Activated CD4-positive, alpha-beta T cell treated with anti-CD3 and anti-CD28 coated beads, Interleukin-2, amount 10 ng/mL, durations not matched to agents 24 days and 14 days (primary cell): ENCODE data around the gene PGAP3. TPM values are rescaled to one million over a fixed set of nuclear protein-coding genes. Genes with fewer than 3 reads are reported as not detected.
"Not testable (repeated sequence)": the region's sequence is repeated elsewhere in the genome, so short reads cannot be mapped to it uniquely, and the experiment has no call there.

Experiments
- DNase-seq: peaks from one replicate; pipeline ENCODE4 v3.0.0; 2022
- H3K27ac Mint-ChIP-seq: one replicate; pipeline ENCODE4 v1.8.0; 2022; ENCODE audit warnings: mild to moderate bottlenecking, mixed read lengths
- H3K27me3 Mint-ChIP-seq: one replicate; pipeline ENCODE4 v1.8.0; 2022; ENCODE audit warnings: mixed read lengths
- H3K36me3 Mint-ChIP-seq: one replicate; pipeline ENCODE4 v1.8.0; 2022; ENCODE audit warnings: low read depth, mild to moderate bottlenecking, mixed read lengths
- H3K4me1 Mint-ChIP-seq: one replicate; pipeline ENCODE4 v1.8.0; 2021; ENCODE audit warnings: mixed read lengths
- H3K4me3 Mint-ChIP-seq: one replicate; pipeline ENCODE4 v1.8.0; 2022; ENCODE audit warnings: mild to moderate bottlenecking, moderate library complexity, mixed read lengths
- H3K9me3 Mint-ChIP-seq: one replicate; pipeline ENCODE4 v1.8.0; 2021; ENCODE audit warnings: mixed read lengths
- intact Hi-C: fragments of 100-400 bp; cut with micrococcal nuclease; formaldehyde crosslinking; loops from one replicate; pipeline ENCODE4 v1.15.1; 2023
- total RNA-seq: library from RNA; stranded (reverse); gene quantifications from 2 replicates; pipeline ENCODE4 v1.2.3, GENCODE V29; 2022

Gene PGAP3
- total RNA-seq, 1 donor from 2014 or later, result 13.5 TPM

GRCh38 chr17:39706383-39706782 is 18.5 kb upstream of the PGAP3 start:
- DNase-seq, result no peak
- no peak overlapping the region for H3K4me3 Mint-ChIP-seq
- H3K27ac Mint-ChIP-seq, result no peak overlapping the region
- peaks cover 9% of the 10 kb centered on the region for H3K4me1 Mint-ChIP-seq
- H3K27me3 Mint-ChIP-seq, result peaks cover 16% of the 10 kb centered on the region
- intact Hi-C loops, result no loop called here
- H3K36me3 Mint-ChIP-seq, result no peaks in the 10 kb centered on the region
- H3K9me3 Mint-ChIP-seq, result no peaks in the 10 kb centered on the region

GRCh38 chr17:39705786-39706348 is 18.0 kb upstream of the PGAP3 start:
- Mint-ChIP-seq H3K36me3 (no peaks in the 10 kb centered on the region), H3K4me3 (no peak overlapping the region), H3K27me3 (peaks cover 21% of the 10 kb centered on the region), H3K27ac (no peak overlapping the region), H3K9me3 (no peaks in the 10 kb centered on the region), H3K4me1 (peaks cover 9% of the 10 kb centered on the region)
- intact Hi-C loops, result no loop called here
- no peak for DNase-seq

- H3K27ac Mint-ChIP-seq, result no peak overlapping the region
- peaks cover 9% of the 10 kb centered on the region for H3K4me1 Mint-ChIP-seq
- no peaks in the 10 kb centered on the region for H3K9me3 Mint-ChIP-seq
- H3K4me3 Mint-ChIP-seq, result no peak overlapping the region
- intact Hi-C loops, result no loop called here
- H3K27me3 Mint-ChIP-seq, result peaks cover 25% of the 10 kb centered on the region
- DNase-seq, result no peak
- no peaks in the 10 kb centered on the region for H3K36me3 Mint-ChIP-seq
Measured at GRCh38 chr17:39704821-39705551, 17.1 kb upstream of the PGAP3 start.

- Mint-ChIP-seq H3K4me3 (no peak overlapping the region), H3K9me3 (no peaks in the 10 kb centered on the region), H3K36me3 (no peaks in the 10 kb centered on the region), H3K4me1 (peaks cover 12% of the 10 kb centered on the region), H3K27ac (no peak overlapping the region), H3K27me3 (peaks cover 34% of the 10 kb centered on the region)
- no peak for DNase-seq
- intact Hi-C loops, result no loop called here
Measured at GRCh38 chr17:39703913-39704312, 16.1 kb upstream of the PGAP3 start.

GRCh38 chr17:39702901-39703893 is 15.3 kb upstream of the PGAP3 start:
- intact Hi-C loops, result no loop called here
- peaks cover 39% of the 10 kb centered on the region for H3K27me3 Mint-ChIP-seq
- H3K27ac Mint-ChIP-seq, result no peak overlapping the region
- no peak for DNase-seq
- H3K4me1 Mint-ChIP-seq, result peaks cover 12% of the 10 kb centered on the region
- H3K4me3 Mint-ChIP-seq, result no peak overlapping the region
- H3K36me3 Mint-ChIP-seq, result no peaks in the 10 kb centered on the region
- no peaks in the 10 kb centered on the region for H3K9me3 Mint-ChIP-seq

GRCh38 chr17:39701784-39702422 is 14.0 kb upstream of the PGAP3 start:
- Mint-ChIP-seq H3K4me3 (no peak overlapping the region), H3K27ac (no peak overlapping the region), H3K4me1 (peaks cover 7% of the 10 kb centered on the region), H3K36me3 (no peaks in the 10 kb centered on the region), H3K9me3 (no peaks in the 10 kb centered on the region), H3K27me3 (peaks cover 43% of the 10 kb centered on the region)
- no peak for DNase-seq
- intact Hi-C loops, result no loop called here

GRCh38 chr17:39701012-39701783 is 13.3 kb upstream of the PGAP3 start:
- DNase-seq, result no peak
- Mint-ChIP-seq H3K36me3 (no peaks in the 10 kb centered on the region), H3K27me3 (peaks cover 43% of the 10 kb centered on the region), H3K27ac (no peak overlapping the region), H3K9me3 (no peaks in the 10 kb centered on the region), H3K4me3 (no peak overlapping the region), H3K4me1 (peaks cover 6% of the 10 kb centered on the region)
- intact Hi-C loops, result no loop called here

- Mint-ChIP-seq H3K27me3 (peaks cover 43% of the 10 kb centered on the region), H3K4me1 (peaks cover 6% of the 10 kb centered on the region), H3K27ac (no peak overlapping the region), H3K9me3 (no peaks in the 10 kb centered on the region), H3K4me3 (no peak overlapping the region), H3K36me3 (no peaks in the 10 kb centered on the region)
- DNase-seq, result no peak
- intact Hi-C loops, result no loop called here
Measured at GRCh38 chr17:39700148-39700987, 12.5 kb upstream of the PGAP3 start.

GRCh38 chr17:39699818-39700147 is 11.9 kb upstream of the PGAP3 start, which contains the start of gene ERBB2:
TSS of gene ERBB2 (plus strand) at chr17:39700064. CDS start at chr17:39700239, 175 bp downstream.
- peaks cover 6% of the 10 kb centered on the region for H3K4me1 Mint-ChIP-seq
- H3K4me3 Mint-ChIP-seq, result no peak within 1 kb of the TSS
- H3K27me3 Mint-ChIP-seq, result peaks cover 43% of the 10 kb centered on the region
- DNase-seq, result no peak
- H3K27ac Mint-ChIP-seq, result no peak within 1 kb of the TSS
- intact Hi-C loops, result no loop called here
- no peaks in the 10 kb centered on the region for H3K9me3 Mint-ChIP-seq
- no peaks in the 10 kb centered on the region for H3K36me3 Mint-ChIP-seq

GRCh38 chr17:39699157-39699817 is 11.4 kb upstream of the PGAP3 start:
- intact Hi-C loops, DNase-seq, H3K4me3 Mint-ChIP-seq, H3K36me3 Mint-ChIP-seq, H3K9me3 Mint-ChIP-seq, H3K27ac Mint-ChIP-seq, H3K4me1 Mint-ChIP-seq: not testable (repeated sequence)
- peaks cover 43% of the 10 kb centered on the region for H3K27me3 Mint-ChIP-seq

GRCh38 chr17:39697961-39698360 is 10.1 kb upstream of the PGAP3 start:
- H3K4me3 Mint-ChIP-seq, result no peak overlapping the region

GRCh38 chr17:39696731-39697130 is 8.9 kb upstream of the PGAP3 start:
- Mint-ChIP-seq H3K27me3 (peaks cover 31% of the 10 kb centered on the region), H3K4me1 (peaks cover 3% of the 10 kb centered on the region), H3K4me3 (no peak overlapping the region), H3K27ac (no peak overlapping the region), H3K9me3 (no peaks in the 10 kb centered on the region), H3K36me3 (no peaks in the 10 kb centered on the region)
- intact Hi-C loops, result no loop called here
- no peak for DNase-seq

More at GRCh38 chr17:39697961-39698360, 10.1 kb upstream of the PGAP3 start:
- H3K27me3 Mint-ChIP-seq, result peaks cover 42% of the 10 kb centered on the region
- H3K9me3 Mint-ChIP-seq, result no peaks in the 10 kb centered on the region
- no peaks in the 10 kb centered on the region for H3K36me3 Mint-ChIP-seq
- peaks cover 3% of the 10 kb centered on the region for H3K4me1 Mint-ChIP-seq
- no peak overlapping the region for H3K27ac Mint-ChIP-seq
- DNase-seq, result no peak
- intact Hi-C loops, result no loop called here
